ENCODE measurements around the gene PRR11. TPM values are rescaled to one million over a fixed set of nuclear protein-coding genes. Genes with fewer than 3 reads are reported as not detected.
A peak's percentile ranks its signal among the peaks of the same experiment; 100 is the strongest.

Gene PRR11
- total RNA-seq, 1 donor = 64.7 TPM

DNA sequence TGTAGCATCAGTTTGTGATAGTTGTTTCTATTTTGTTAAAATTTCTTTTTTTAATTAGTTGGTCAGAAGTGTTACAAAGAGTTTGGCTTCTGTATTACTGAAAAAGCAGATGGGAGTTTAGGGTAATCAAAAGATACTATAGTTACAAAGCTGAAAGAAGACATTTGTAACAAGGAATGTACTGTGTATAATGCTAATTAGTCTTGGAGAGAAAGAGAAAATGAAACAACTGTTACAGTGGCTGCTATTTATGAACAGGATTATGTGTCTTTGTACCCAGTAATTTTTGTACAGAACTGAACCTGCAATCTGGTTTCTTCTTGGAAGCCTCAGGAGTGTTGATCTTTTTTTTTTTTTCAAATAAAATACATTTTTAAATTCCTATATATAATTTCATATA lies 79.1 kb downstream of the PRR11 start:
- TF ChIP-seq, protein P1, sequence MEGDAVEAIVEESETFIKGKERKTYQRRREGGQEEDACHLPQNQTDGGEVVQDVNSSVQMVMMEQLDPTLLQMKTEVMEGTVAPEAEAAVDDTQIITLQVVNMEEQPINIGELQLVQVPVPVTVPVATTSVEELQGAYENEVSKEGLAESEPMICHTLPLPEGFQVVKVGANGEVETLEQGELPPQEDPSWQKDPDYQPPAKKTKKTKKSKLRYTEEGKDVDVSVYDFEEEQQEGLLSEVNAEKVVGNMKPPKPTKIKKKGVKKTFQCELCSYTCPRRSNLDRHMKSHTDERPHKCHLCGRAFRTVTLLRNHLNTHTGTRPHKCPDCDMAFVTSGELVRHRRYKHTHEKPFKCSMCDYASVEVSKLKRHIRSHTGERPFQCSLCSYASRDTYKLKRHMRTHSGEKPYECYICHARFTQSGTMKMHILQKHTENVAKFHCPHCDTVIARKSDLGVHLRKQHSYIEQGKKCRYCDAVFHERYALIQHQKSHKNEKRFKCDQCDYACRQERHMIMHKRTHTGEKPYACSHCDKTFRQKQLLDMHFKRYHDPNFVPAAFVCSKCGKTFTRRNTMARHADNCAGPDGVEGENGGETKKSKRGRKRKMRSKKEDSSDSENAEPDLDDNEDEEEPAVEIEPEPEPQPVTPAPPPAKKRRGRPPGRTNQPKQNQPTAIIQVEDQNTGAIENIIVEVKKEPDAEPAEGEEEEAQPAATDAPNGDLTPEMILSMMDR (IDR thresholded peaks at IDR 0.05; ENCODE audit: insufficient read depth, low read length) = no peak
- no peak for DNase-seq (ENCODE audit: low read depth)
- H3K4me3 ChIP-seq (ENCODE audit: low read depth, low read length) = no peak overlapping the region

GRCh38 chr17:59238906-59239305 lies 83.4 kb downstream of the PRR11 start:
- DNase-seq (ENCODE audit: low read depth) = no peak
- TF ChIP-seq, protein P1 (IDR thresholded peaks at IDR 0.05; ENCODE audit: insufficient read depth, low read length) = no peak
- H3K4me3 ChIP-seq (ENCODE audit: low read depth, low read length) = no peak overlapping the region

DNA sequence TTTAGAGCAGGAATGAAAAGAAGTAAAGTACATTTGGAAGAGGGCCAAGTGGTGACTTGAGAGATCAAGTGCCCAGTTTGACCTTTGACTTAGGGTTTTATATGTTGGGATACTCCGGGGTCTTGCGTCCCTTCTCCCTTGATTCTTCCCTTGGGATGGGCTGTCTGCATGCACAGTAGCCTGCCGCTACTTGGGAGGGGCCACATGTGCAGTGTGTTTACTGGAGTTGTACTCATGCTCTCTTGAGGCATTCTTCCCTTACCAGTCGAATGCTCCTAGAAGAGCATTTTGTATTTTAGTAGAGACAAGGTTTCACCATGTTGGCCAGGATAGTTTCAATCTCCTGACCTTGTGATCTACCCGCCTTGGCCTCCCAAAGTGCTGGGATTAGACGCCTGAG lies 88.5 kb downstream of the PRR11 start:
- H3K4me3 ChIP-seq (ENCODE audit: low read depth, low read length) = no peak overlapping the region
- DNase-seq (ENCODE audit: low read depth) = no peak
- TF ChIP-seq, protein P1 (IDR thresholded peaks at IDR 0.05; ENCODE audit: insufficient read depth, low read length) = no peak

Small RNA genes within 50 kb of the gene (small RNA-seq; reads per million reads assigned to genes)
- gene MIR301A = 218 reads per million, percentile 98 among the genes with 10 or more reads in this experiment
- gene MIR454 = 113 reads per million, percentile 98 among the genes with 10 or more reads in this experiment
- gene RNU2-58P = 5.9 reads per million, percentile 90 among the genes with 10 or more reads in this experiment

Other genes with a start within 250 kb of the PRR11 start
- 42.0 and 45.5 TPM in 2 replicates for gene TRIM37, start 48.9 kb upstream of the PRR11 start, total RNA-seq (ENCODE audit: low replicate concordance)
- gene SKA2, start 560 bp upstream of the PRR11 start, total RNA-seq (ENCODE audit: low replicate concordance) = 63.4 and 136 TPM in 2 replicates
- 16.4 and 20.4 TPM in 2 replicates for gene SMG8, start 54.3 kb downstream of the PRR11 start, total RNA-seq (ENCODE audit: low replicate concordance)
- gene GDPD1, start 64.8 kb downstream of the PRR11 start, total RNA-seq (ENCODE audit: low replicate concordance) = 0.49 and 0.90 TPM in 2 replicates
- gene YPEL2, start 175.9 kb downstream of the PRR11 start, total RNA-seq (ENCODE audit: low replicate concordance) = 10.8 and 22.7 TPM in 2 replicates